Measurements from ENCODE around the gene KRTAP4-6. TPM values are rescaled to one million over a fixed set of nuclear protein-coding genes. Genes with fewer than 3 reads are reported as not detected.
A peak's percentile ranks its signal among the peaks of the same experiment; 100 is the strongest.

Gene KRTAP4-6
- total RNA-seq, 1 experiment from 2014 or later: not detected

DNA sequence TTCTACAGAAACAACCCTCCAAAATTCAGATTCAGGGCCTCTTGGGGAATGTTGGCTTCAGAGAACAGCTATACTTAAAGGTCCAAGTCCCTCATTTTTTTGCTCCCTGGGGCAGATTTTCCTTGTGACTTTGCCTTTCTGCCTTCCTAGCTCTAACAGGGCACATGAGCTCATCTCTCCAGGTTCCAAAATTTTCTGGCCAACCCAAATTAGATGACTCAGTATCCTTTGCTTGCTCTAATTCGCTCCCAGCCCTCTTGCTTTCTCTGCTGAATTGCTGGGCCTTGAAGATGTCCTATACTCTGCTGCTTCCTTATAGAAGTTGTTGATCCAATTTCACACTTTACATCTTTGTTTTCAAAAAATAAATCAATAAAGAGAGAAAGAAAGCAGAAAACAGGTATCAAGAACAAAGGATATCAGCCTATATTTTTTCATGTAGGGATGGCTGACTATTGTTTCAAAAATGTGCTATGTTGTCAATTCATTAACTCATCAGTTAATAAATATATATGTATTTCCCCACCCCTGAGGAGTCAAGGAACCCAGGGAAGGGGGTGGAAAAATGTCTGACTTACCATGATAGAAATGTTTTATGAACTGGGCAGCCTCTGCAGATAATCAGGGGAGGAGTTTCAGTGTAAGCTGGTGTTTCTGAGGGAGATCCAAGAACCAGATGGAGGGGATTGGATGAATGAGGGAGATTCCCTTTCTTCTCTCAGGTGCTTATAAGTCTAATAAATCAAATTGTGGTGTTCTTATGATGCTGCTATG is 38.7 kb upstream of the KRTAP4-6 start:
- no peaks in the 10 kb centered on the region for H3K27me3 ChIP-seq (ENCODE audit: low read length)
- CTCF ChIA-PET: no interaction called here

DNA sequence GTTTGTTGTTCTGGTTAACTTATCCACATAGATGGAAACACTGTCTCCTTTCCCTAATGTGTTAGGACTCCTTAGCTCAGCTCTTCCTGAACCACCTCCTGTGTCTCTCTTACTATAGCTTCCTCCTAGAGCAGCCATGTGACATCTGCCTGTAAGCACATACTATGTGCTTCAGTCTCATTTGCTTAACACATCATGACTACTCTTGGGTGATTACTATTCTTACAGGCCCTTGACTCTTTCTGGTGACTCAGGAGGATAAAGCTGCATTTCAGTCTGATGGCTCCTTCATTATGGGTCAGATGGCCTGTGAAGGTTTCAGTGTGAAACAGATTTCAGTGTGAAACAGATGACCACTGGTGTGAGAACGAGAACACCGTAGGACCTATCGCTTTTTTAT is 38.0 kb upstream of the KRTAP4-6 start:
- ChIA-PET CTCF (no interaction called here), POLR2A (ENCODE audit: unreplicated experiment) (no interaction called here)
- ATAC-seq (no peak; the same call in 1 of the 2 replicates), DNase-seq (peak; percentile 43)
- no peak overlapping the region for H3K4me3 ChIP-seq (ENCODE audit: low read length)
- no peak overlapping the region for H3K27ac ChIP-seq (ENCODE audit: low read length)
- no peaks in the 10 kb centered on the region for H3K27me3 ChIP-seq (ENCODE audit: low read length)
- H3F3A ChIP-seq (ENCODE audit: low read length, unreplicated experiment): no peaks in the 10 kb centered on the region
- no peaks in the 10 kb centered on the region for H3K9me3 ChIP-seq (ENCODE audit: low read length)
- H3K4me1 ChIP-seq (ENCODE audit: insufficient read depth, low read length): peaks cover 4% of the 10 kb centered on the region; the same call in 1 of the 2 replicates
- TF ChIP-seq EZH2 (IDR thresholded peaks at IDR 0.05; ENCODE audit: low read length, unreplicated experiment) (no peak), EZH2phosphoT487 (IDR thresholded peaks at IDR 0.05; ENCODE audit: borderline replicate concordance, low read length) (no peak)
- TF ChIP-seq, protein P1, sequence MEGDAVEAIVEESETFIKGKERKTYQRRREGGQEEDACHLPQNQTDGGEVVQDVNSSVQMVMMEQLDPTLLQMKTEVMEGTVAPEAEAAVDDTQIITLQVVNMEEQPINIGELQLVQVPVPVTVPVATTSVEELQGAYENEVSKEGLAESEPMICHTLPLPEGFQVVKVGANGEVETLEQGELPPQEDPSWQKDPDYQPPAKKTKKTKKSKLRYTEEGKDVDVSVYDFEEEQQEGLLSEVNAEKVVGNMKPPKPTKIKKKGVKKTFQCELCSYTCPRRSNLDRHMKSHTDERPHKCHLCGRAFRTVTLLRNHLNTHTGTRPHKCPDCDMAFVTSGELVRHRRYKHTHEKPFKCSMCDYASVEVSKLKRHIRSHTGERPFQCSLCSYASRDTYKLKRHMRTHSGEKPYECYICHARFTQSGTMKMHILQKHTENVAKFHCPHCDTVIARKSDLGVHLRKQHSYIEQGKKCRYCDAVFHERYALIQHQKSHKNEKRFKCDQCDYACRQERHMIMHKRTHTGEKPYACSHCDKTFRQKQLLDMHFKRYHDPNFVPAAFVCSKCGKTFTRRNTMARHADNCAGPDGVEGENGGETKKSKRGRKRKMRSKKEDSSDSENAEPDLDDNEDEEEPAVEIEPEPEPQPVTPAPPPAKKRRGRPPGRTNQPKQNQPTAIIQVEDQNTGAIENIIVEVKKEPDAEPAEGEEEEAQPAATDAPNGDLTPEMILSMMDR (conservative IDR thresholded peaks at IDR 0.05; ENCODE audit: low read depth, low read length): no peak
- no peak overlapping the region for H3K4me2 ChIP-seq (ENCODE audit: low read length)
- no peaks in the 10 kb centered on the region for H3K36me3 ChIP-seq (ENCODE audit: low read depth, low read length)
- H3K9me2 ChIP-seq (replicated peaks; ENCODE audit: low read length): no peaks in the 10 kb centered on the region
- no peak overlapping the region for H2AFZ ChIP-seq (ENCODE audit: low read length)
- intact Hi-C loops (cut with micrococcal nuclease): no loop called here
- H3K9ac ChIP-seq (ENCODE audit: low read length): no peak overlapping the region
- no peaks in the 10 kb centered on the region for H3K79me2 ChIP-seq (ENCODE audit: low read length)
- no peaks in the 10 kb centered on the region for H4K20me1 ChIP-seq (ENCODE audit: low read length)
- BruUV-seq (replicated peaks): no TSS peak

More for the DNA sequence above, 38.7 kb upstream of the KRTAP4-6 start:
- Histone ChIP-seq H3K79me2 (ENCODE audit: low read length) (no peaks in the 10 kb centered on the region), H3K9me2 (replicated peaks; ENCODE audit: low read length) (no peaks in the 10 kb centered on the region), H3F3A (ENCODE audit: low read length, unreplicated experiment) (no peaks in the 10 kb centered on the region), H3K4me1 (ENCODE audit: insufficient read depth, low read length) (peaks cover 4% of the 10 kb centered on the region; the same call in 1 of the 2 replicates), H2AFZ (ENCODE audit: low read length) (no peak overlapping the region), H3K9ac (ENCODE audit: low read length) (no peak overlapping the region), H3K36me3 (ENCODE audit: low read depth, low read length) (no peaks in the 10 kb centered on the region), H3K4me2 (ENCODE audit: low read length) (no peak overlapping the region), H3K9me3 (ENCODE audit: low read length) (no peaks in the 10 kb centered on the region), H3K4me3 (ENCODE audit: low read length) (no peak overlapping the region), H3K27ac (ENCODE audit: low read length) (no peak overlapping the region), H4K20me1 (ENCODE audit: low read length) (no peaks in the 10 kb centered on the region)
- intact Hi-C loops (cut with micrococcal nuclease): no loop called here
- DNase-seq (peak; percentile 8), ATAC-seq (no peak)
- no TSS peak for BruUV-seq (replicated peaks)
- POLR2A ChIA-PET (ENCODE audit: unreplicated experiment): no interaction called here
- TF ChIP-seq EZH2 (IDR thresholded peaks at IDR 0.05; ENCODE audit: low read length, unreplicated experiment) (no peak), EZH2phosphoT487 (IDR thresholded peaks at IDR 0.05; ENCODE audit: borderline replicate concordance, low read length) (no peak)

DNA sequence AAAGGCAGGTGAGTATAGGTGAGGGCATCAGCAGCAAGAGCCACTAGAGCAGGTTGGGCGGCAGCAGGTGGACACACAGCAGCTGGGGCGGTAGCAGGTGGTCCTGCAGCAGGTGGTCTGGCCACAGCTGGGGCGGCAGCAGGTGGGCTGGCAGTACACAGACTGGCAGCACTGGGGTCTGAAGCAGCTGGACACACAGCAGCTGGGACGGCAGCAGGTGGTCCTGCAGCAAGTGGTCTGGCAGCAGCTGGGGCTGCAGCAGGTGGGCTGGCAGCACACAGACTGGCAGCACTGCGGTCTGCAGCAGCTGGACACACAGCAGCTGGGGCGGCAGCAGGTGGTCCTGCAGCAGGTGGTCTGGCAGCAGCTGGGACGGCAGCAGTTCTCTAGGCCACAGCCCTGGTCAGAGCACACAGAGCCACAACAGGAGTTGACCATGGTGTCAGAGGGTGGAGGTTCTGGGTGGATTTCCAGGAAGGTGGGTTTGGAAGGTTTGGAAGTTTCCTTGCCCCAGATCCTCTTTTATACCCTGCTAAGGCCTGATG is 37.5 kb upstream of the KRTAP4-6 start, which contains the start of gene KRTAP4-2:
Gene KRTAP4-2 (minus strand): TSS at position 495 of the 545 bp plus-strand sequence. CDS start 57 bp downstream, at position 438.
- TF ChIP-seq EZH2 (IDR thresholded peaks at IDR 0.05; ENCODE audit: low read length, unreplicated experiment): no peak
- no peak for TF ChIP-seq EZH2phosphoT487 (IDR thresholded peaks at IDR 0.05; ENCODE audit: borderline replicate concordance, low read length)
- TF ChIP-seq, protein P1 (conservative IDR thresholded peaks at IDR 0.05; ENCODE audit: low read depth, low read length): no peak
- no peak within 1 kb of the TSS for H3K4me3 ChIP-seq (ENCODE audit: low read length)
- ATAC-seq: no peak
- H4K20me1 ChIP-seq (ENCODE audit: low read length): no peaks in the 10 kb centered on the region
- no peaks in the 10 kb centered on the region for H3K27me3 ChIP-seq (ENCODE audit: low read length)
- H3F3A ChIP-seq (ENCODE audit: low read length, unreplicated experiment): no peaks in the 10 kb centered on the region
- no peak within 1 kb of the TSS for H3K9ac ChIP-seq (ENCODE audit: low read length)
- H2AFZ ChIP-seq (ENCODE audit: low read length): no peak within 1 kb of the TSS
- no TSS peak for BruUV-seq (replicated peaks)
- ChIA-PET POLR2A (ENCODE audit: unreplicated experiment) (no interaction called here), CTCF (no interaction called here)
- DNase-seq: no peak
- H3K36me3 ChIP-seq (ENCODE audit: low read depth, low read length): no peaks in the 10 kb centered on the region
- no peaks in the 10 kb centered on the region for H3K9me2 ChIP-seq (replicated peaks; ENCODE audit: low read length)
- peaks cover 4% of the 10 kb centered on the region; the same call in 1 of the 2 replicates for H3K4me1 ChIP-seq (ENCODE audit: insufficient read depth, low read length)
- H3K9me3 ChIP-seq (ENCODE audit: low read length): no peaks in the 10 kb centered on the region
- no peak within 1 kb of the TSS for H3K27ac ChIP-seq (ENCODE audit: low read length)
- H3K4me2 ChIP-seq (ENCODE audit: low read length): no peak within 1 kb of the TSS
- intact Hi-C loops (cut with micrococcal nuclease): no loop called here
- no peaks in the 10 kb centered on the region for H3K79me2 ChIP-seq (ENCODE audit: low read length)
